Stimulated activated CD4-positive, alpha-beta T cell treated with anti-CD3 and anti-CD28 coated beads, TNF-alpha, amount 100 ng/mL, for 4 hours (primary cell): ENCODE data around the gene TF.

Source experiments
- DNase-seq, 3 experiments: peaks; one replicate each; pipeline ENCODE4 v3.0.0-alpha.2; 2020; ENCODE audit warnings: low read depth in 3 of 3

The TF gene

GRCh38 chr3:133747373-133747772 lies 1.2 kb downstream of the TF start:
- DNase-seq: no peak

GRCh38 chr3:133747907-133748639 lies 1.9 kb downstream of the TF start:
- no peak for DNase-seq

DNA sequence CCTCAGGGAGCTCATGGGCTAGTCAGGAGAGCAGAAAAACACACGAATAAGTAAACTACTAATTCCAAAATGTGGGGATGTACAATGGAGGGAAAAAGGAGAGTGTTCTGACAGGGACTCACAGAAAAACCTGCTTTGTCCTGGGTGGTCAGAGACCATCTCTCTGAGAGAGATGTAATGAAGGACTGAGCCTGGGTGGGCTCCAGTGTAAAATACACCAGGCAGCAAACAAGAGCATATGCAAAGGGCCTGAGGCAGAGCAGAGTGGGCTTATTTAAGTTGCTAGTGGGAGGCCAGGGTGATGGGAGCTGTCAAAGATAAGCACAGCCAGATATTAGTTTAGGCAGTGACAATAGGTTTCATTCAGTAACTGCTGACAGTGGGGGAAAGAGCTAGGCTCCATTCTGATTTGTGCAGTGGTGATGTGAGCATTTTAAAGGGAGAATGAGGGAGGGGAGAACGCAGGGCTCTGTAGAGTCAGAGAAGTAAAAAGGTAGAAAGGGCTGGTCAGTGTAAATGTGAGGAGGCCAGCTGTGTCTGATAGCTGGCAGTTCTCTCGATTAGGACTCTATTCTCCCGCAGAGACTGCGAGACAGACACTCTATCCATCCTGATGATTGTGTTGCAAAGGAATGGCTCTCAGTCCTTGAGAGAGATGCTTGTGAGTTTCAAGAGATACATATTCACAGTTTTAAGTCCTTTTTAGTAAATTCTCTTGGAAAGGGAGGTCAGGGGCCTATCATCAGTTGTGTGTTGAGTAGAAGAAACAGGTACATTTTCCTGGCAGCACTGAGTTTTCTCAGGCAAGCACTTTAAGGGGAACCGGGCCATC lies 3.5 kb downstream of the TF start:
- DNase-seq: no peak

- no peak for DNase-seq
Observed at GRCh38 chr3:133750259-133750656, 4.1 kb downstream of the TF start.

DNA sequence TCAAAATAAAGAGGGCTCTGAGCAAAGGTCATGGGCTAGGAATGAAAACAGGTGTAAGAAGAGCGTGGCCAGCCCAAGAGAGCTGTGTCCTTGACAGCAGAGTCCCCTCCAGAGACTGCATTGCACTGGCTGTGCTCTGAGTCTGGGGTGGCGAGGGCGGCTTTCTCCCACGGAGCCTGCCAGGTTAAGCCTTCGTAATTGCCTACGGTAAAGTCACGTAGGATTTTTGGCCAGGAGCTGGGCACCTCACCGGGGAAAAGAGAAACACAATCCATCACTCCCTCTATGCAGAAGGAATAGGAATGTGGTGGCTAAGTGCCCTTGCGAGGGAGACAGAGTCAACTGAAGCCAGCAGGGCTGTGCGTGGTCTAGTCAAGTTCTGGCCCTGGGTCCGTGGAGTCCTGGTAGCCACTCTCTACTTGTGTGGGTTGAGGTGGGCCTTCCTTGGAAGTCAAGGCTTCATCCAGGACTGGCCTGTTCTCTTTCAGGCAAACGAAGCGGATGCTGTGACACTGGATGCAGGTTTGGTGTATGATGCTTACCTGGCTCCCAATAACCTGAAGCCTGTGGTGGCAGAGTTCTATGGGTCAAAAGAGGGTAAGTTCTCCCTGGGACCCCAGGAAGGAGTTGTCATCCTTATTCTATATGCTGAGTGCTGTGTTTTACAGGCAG lies 7.0 kb downstream of the TF start:
- DNase-seq: no peak

DNA sequence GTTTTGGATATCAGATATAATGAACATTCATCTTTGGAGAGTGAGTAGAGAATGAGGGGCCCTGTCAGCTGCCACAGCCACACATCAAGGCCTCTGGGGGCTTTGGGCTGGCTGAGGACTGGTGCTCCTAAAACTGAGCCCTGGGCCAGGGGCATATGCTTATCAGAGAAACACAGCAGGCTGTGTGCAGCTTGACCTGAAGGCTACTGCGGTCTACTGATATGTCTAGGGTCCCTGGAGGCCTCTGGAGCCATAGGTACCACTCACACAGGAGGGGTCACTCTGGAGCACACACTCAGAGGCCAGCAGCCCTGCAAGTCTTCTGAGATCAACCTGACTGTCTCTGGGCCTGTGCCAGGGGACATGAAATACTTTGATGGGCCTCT lies 7.6 kb downstream of the TF start:
- DNase-seq: no peak

GRCh38 chr3:133754455-133754854 lies 8.3 kb downstream of the TF start:
- no peak for DNase-seq

GRCh38 chr3:133754973-133755828 lies 9.0 kb downstream of the TF start:
- DNase-seq: no peak

- DNase-seq: no peak
Observed at GRCh38 chr3:133756716-133757694, 10.8 kb downstream of the TF start.

DNA sequence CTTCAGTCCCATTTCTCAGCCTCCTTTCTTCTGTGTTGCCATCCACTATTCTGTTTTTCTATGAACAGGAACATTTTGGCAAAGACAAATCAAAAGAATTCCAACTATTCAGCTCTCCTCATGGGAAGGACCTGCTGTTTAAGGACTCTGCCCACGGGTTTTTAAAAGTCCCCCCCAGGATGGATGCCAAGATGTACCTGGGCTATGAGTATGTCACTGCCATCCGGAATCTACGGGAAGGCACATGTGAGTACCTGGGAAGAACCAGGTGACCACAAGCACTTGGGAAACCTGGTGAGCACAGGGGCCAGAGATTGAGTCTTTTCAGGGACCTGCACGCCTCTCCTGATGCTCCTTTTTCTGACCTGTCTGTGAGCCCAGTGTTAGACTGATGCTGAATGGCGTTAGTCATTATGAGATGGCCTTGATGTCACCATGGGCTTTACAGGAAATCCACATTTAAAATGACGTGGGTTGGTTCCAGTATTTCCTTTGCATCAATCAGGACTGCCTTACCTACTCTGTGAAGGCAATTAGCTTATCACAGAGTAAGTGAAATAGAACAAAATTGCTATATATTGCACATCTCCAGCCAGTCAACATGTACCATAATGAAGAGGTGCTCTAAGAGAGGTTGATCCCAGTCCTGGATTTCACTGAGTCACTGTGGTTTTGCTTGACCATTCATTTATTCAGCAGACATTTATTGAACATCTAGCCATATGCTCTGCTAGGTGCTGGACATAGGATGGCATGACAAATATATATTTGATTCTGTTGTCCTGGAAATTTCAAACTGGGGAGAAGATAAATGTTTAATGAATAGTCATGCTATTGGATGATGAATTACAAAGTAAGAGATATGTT lies 11.7 kb downstream of the TF start:
- DNase-seq: no peak

DNA sequence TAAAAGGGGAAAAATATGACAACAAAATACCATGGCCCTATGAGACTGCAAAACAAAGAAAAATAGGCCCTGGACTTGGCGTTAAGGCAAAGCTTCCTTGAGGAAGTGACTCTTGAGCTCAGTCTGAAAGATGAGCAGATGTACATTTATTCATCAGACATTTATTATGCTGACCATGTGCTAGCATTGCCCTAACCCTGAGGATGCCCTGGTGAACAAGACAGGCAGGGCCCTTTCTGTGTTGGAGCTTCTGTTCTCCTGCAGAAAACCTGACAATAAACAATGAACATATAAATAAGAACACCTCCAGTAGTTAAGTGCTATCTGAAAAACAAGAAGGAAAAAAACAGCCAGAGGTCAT lies 12.4 kb downstream of the TF start:
- DNase-seq: no peak

- no peak for DNase-seq
Observed at GRCh38 chr3:133758964-133759739, 13.0 kb downstream of the TF start.

DNA sequence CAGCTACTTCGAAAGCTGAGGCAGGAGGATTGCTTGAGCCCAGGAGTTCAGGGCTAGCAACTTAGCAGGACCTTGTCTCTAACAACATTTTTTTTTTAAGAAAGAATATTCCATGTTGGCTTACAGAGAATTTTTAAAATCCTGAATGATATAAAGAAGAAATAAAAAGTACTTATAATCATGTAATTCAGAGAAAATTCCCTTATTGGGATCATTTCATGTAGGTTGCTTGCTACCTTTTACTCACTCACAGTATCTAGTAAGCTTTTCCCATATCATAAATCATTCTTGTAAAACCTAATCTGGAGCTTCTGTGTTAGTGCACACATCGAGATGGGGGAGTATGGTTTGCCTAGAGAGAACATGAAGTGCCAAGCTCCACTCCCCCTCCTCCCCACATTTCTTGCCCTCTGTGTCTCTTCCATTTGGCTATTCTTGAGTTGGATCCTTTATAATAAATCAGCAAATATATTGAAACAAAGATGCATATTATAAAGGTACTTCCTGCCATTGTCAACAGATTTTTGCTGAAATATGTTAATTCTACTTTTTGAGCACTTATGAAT lies 13.6 kb downstream of the TF start:
- no peak for DNase-seq

- no peak for DNase-seq
Observed at GRCh38 chr3:133760916-133761315, 14.7 kb downstream of the TF start.

DNA sequence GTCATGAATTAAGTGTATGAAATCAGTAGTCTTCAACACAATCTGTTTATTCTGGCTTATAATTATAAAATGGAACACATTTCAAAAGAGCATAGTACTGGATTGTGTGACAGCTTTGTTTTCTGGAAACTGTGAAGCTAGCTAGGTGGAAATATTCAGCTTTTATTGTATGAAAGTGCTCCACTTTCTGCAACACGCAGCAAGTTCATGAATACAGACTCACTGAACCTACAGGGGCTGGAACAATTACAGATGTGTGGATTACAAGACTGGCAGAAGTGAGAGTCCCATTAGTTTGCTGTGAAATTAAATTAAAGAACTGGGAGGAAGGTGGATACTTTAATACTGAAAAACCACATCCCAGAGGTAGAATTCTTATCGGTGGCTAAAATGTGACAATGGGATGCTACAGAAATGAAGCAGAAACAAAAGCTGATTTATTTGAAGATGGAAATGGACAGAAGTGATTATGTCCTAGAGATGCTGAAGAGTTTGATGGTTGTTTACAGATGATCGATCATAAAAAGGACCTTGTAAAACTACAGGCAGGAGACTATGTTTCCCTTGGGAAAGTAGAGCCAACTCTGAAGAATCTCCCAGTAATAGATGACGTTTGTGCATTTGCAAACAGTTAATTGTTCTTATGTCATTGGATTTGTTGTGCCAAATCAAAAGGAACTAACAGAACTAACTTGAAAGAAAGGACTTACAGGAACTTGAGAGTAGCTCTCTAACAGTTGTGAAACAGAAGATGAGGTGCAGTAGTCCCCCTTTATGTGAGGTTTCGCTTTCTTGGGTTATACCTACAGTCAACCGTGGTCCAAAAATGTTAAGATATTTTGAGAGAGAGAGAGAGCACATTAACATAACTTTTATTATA lies 15.7 kb downstream of the TF start:
- no peak for DNase-seq

DNA sequence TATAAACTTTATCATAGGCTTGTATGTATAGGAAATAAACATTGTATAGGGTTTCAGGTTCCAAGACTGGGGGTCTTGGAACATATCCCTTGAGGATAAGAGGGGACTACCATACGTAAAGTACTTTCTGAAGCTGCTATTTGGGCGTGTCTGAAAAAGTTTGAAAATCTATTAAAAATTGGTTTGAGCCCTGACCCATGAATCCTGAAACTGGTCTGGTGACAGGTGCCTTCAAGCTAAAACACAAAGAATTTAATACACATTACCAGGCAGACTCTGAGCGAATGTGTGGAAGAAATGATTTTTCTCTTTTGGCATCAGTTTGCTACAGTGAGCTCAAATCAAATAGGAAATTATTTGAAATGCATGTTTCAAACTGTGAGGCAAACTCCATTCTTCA lies 16.3 kb downstream of the TF start:
- no peak for DNase-seq
